Esophagus squamous epithelium (tissue), 5 donors: ENCODE measurements around the gene ZC3HAV1L. TPM values are rescaled to one million over a fixed set of nuclear protein-coding genes. Genes with fewer than 3 reads are reported as not detected.

Experiments
- DNase-seq: peaks from one replicate; lab custom pipeline; 2025; lab: John Stamatoyannopoulos, UW
- H3K27ac ChIP-seq, 4 donors: fragments of 200-600 bp; sonication (generic); one replicate each; pipeline ENCODE4 v1.5.1; 2016 to 2019; ENCODE audit warnings: mild to moderate bottlenecking in 1 of 4
- H3K27me3 ChIP-seq, 4 donors: fragments of 200-600 bp; sonication (generic); 1 replicate in 3 of 4; 2 replicates in 1 of 4; pipeline versions ENCODE4 v1.5.1 to v1.6.0; 2017 to 2021; ENCODE audit warnings: antibody characterized with exemption in 1 of 4
- H3K36me3 ChIP-seq, 3 donors: fragments of 200-600 bp; sonication (generic); one replicate each; pipeline ENCODE4 v1.5.1; 2016 to 2019
- H3K4me1 ChIP-seq, 3 donors: fragments of 200-600 bp; sonication (generic); one replicate each; pipeline ENCODE4 v1.5.1; 2017 to 2019
- H3K4me3 ChIP-seq, 4 donors: fragments of 200-600 bp; sonication (generic); 1 replicate in 3 of 4; 2 replicates in 1 of 4; pipeline ENCODE4 v1.5.1; 2016 to 2019; ENCODE audit warnings: mild to moderate bottlenecking in 2 of 4, moderate library complexity in 1 of 4
- H3K9me3 ChIP-seq, 3 donors: fragments of 200-600 bp; sonication (generic); one replicate each; pipeline ENCODE4 v1.5.1; 2016 to 2019
- POLR2A ChIP-seq, 4 donors: fragments of 450-650 bp; IDR thresholded peaks; one replicate each; pipeline ENCODE4 v1.6.1; 2017; ENCODE audit warnings: antibody characterized with exemption in 4 of 4, mild to moderate bottlenecking in 4 of 4, moderate library complexity in 3 of 4
- WGBS, 2 donors: methylation state at CpG; one replicate each; pipeline ENCODE4 v1.1.5; 2018; 5-methylcytosine and 5-hydroxymethylcytosine counted together
- intact Hi-C: fragments of 100-400 bp; cut with DNase I; formaldehyde crosslinking; loops from one replicate; pipeline ENCODE4 v1.15.0; 2022
- total RNA-seq, 4 donors: library from RNA; depleted of rRNA; stranded (reverse); fragments of >200 nt; gene quantifications; one replicate each; pipeline ENCODE4 v1.1.0, GENCODE V29; 2016
- TF ChIP-seq, protein P1 (sequence below), 6 experiments: fragments of 450-650 bp in 4 of 6; fragments of 200-600 bp in 2 of 6; sonication (generic) in 2 of 6; IDR thresholded peaks; one replicate each; pipeline ENCODE4 v1.5.1; 2016 to 2019; ENCODE audit warnings: antibody characterized with exemption in 6 of 6, mild to moderate bottlenecking in 4 of 6, moderate library complexity in 4 of 6
- donor health status: DM: yes; HTN: yes; CAD: no.

Gene ZC3HAV1L
- total RNA-seq, 4 donors from 2014 or later, result 12.5 to 24.0 (median 14.9) TPM

DNA sequence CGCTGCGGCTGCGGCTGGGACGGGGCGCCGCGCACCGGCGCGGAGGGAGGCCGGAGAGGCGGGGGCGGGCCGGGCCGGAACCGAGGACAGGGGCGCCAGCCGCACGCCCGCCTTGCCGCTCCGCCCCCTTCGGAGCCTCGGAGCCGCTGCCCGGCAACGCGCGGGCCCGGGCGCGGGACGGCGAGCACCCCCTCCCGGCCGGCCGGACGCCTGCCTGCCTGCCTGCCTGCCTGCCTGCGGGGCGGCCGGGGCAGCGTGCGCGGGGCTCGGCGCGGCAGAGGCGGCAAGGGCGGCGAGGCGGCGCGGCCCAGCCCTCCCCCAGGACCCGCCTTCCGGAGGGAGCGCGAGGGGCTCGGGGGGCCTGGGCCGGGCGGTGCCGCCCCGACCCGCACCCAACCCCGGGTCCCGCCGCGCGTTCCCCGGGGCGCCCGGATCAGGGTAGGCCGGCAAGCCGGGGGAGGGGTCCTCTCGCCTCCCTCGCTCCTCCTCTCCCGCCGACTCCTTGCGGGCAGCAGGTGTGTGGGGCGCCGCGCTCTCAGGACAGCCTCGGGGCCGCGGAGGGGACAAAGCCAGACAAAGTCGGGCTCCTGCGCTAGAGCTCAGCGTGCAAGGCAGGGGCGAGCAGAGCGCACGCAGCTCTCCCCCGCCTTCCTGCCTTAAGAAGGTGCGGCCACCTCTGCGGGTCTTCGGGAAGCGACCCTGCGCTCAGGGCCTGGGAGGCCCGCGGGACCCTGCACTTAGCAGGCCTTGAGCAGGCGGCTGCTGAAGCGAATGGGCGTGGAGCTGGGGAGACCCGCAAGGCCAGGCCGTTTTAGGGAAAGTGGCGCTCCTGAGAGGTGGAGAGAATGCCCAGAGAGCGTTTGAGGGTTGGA lies 54.3 kb downstream of the ZC3HAV1L start, which contains the start of gene KIAA1549:
Gene KIAA1549, minus strand, starts transcription at position 58 of the 872 bp plus-strand sequence. CDS start 120 bp downstream, outside the sequence.
- no peak for DNase-seq
- H3K27ac ChIP-seq, result peak within 1 kb of the TSS in 1 of 4 donors; percentile 39
- intact Hi-C loops, result no loop called here

GRCh38 chr7:138980563-138981291 lies 55.1 kb downstream of the ZC3HAV1L start:
- DNase-seq, result no peak
- Histone ChIP-seq H3K4me3 (peak overlapping the region; percentile 25 to 68 (median 52)), H3K36me3 (no peaks in the 10 kb centered on the region), H3K9me3 (no peaks in the 10 kb centered on the region), H3K4me1 (peaks cover 6 to 24% (median 7%) of the 10 kb centered on the region in 3 donors), H3K27ac (peak overlapping the region in 1 of 4 donors; percentile 21), H3K27me3 (peaks cover 0 to 46% (median 0%) of the 10 kb centered on the region in 4 donors)
- WGBS, 2 donors, result 0 to 1% methylated on average over 27 to 28 of the region's 68 CpGs
- no peak for TF ChIP-seq POLR2A (IDR thresholded peaks at IDR 0.05)
- TF ChIP-seq, protein P1, sequence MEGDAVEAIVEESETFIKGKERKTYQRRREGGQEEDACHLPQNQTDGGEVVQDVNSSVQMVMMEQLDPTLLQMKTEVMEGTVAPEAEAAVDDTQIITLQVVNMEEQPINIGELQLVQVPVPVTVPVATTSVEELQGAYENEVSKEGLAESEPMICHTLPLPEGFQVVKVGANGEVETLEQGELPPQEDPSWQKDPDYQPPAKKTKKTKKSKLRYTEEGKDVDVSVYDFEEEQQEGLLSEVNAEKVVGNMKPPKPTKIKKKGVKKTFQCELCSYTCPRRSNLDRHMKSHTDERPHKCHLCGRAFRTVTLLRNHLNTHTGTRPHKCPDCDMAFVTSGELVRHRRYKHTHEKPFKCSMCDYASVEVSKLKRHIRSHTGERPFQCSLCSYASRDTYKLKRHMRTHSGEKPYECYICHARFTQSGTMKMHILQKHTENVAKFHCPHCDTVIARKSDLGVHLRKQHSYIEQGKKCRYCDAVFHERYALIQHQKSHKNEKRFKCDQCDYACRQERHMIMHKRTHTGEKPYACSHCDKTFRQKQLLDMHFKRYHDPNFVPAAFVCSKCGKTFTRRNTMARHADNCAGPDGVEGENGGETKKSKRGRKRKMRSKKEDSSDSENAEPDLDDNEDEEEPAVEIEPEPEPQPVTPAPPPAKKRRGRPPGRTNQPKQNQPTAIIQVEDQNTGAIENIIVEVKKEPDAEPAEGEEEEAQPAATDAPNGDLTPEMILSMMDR (IDR thresholded peaks at IDR 0.05), result no peak
- intact Hi-C loops, result no loop called here

More for the DNA sequence above, 54.3 kb downstream of the ZC3HAV1L start, which contains the start of gene KIAA1549:
- TF ChIP-seq POLR2A (IDR thresholded peaks at IDR 0.05), result no peak
- TF ChIP-seq, protein P1 (IDR thresholded peaks at IDR 0.05), result peak in 3 of 6 experiments; percentile 24 to 49 (median 24)
- peaks cover 6 to 24% (median 7%) of the 10 kb centered on the region in 3 donors for H3K4me1 ChIP-seq
- WGBS, 2 donors, result 0% methylated on average over 4 of the region's 105 CpGs; no CpG with 5 or more reads in 1 of the 2 donors
- peaks cover 0 to 46% (median 0%) of the 10 kb centered on the region in 4 donors for H3K27me3 ChIP-seq
- H3K4me3 ChIP-seq, result peak within 1 kb of the TSS; percentile 31 to 68 (median 52)
- no peaks in the 10 kb centered on the region for H3K36me3 ChIP-seq
- no peaks in the 10 kb centered on the region for H3K9me3 ChIP-seq

- Histone ChIP-seq H3K9me3 (no peaks in the 10 kb centered on the region), H3K27me3 (peaks cover 0 to 46% (median 0%) of the 10 kb centered on the region in 4 donors), H3K36me3 (no peaks in the 10 kb centered on the region), H3K4me1 (peaks cover 6 to 24% (median 7%) of the 10 kb centered on the region in 3 donors), H3K27ac (no peak overlapping the region), H3K4me3 (peak overlapping the region; percentile 25 to 68 (median 52))
- WGBS, 2 donors, result 29 to 33% methylated on average over 8 to 9 of the region's 9 CpGs
- no peak for DNase-seq
- intact Hi-C loops, result no loop called here
- TF ChIP-seq POLR2A (IDR thresholded peaks at IDR 0.05), result no peak
- TF ChIP-seq, protein P1 (IDR thresholded peaks at IDR 0.05), result no peak
These were observed 55.8 kb downstream of the ZC3HAV1L start for GRCh38 chr7:138979988-138980562.

GRCh38 chr7:138979226-138979979 lies 56.4 kb downstream of the ZC3HAV1L start:
- TF ChIP-seq, protein P1 (IDR thresholded peaks at IDR 0.05), result no peak
- TF ChIP-seq POLR2A (IDR thresholded peaks at IDR 0.05), result no peak
- H3K36me3 ChIP-seq, result no peaks in the 10 kb centered on the region
- peaks cover 0 to 46% (median 0%) of the 10 kb centered on the region in 4 donors for H3K27me3 ChIP-seq
- H3K9me3 ChIP-seq, result no peaks in the 10 kb centered on the region
- no peak for DNase-seq
- peak overlapping the region in 1 of 4 donors; percentile 59 for H3K4me3 ChIP-seq
- intact Hi-C loops, result no loop called here
- WGBS, 2 donors, result 86 to 89% methylated on average over 5 to 6 of the region's 6 CpGs
- no peak overlapping the region for H3K27ac ChIP-seq
- H3K4me1 ChIP-seq, result peaks cover 6 to 24% (median 7%) of the 10 kb centered on the region in 3 donors
